Uterine smooth muscle cell (primary cell): ENCODE results near the gene ACVR2B. TPM values are rescaled to one million over a fixed set of nuclear protein-coding genes. Genes with fewer than 3 reads are reported as not detected.

Source experiments
- total RNA-seq: library from RNA; depleted of rRNA; stranded (reverse); fragments of >200 nt; gene quantifications from 2 replicates; pipeline ENCODE4 v1.2.3, GENCODE V29; 2014

ACVR2B gene
- 2.7 and 3.2 TPM in 2 replicates for total RNA-seq

DNA sequence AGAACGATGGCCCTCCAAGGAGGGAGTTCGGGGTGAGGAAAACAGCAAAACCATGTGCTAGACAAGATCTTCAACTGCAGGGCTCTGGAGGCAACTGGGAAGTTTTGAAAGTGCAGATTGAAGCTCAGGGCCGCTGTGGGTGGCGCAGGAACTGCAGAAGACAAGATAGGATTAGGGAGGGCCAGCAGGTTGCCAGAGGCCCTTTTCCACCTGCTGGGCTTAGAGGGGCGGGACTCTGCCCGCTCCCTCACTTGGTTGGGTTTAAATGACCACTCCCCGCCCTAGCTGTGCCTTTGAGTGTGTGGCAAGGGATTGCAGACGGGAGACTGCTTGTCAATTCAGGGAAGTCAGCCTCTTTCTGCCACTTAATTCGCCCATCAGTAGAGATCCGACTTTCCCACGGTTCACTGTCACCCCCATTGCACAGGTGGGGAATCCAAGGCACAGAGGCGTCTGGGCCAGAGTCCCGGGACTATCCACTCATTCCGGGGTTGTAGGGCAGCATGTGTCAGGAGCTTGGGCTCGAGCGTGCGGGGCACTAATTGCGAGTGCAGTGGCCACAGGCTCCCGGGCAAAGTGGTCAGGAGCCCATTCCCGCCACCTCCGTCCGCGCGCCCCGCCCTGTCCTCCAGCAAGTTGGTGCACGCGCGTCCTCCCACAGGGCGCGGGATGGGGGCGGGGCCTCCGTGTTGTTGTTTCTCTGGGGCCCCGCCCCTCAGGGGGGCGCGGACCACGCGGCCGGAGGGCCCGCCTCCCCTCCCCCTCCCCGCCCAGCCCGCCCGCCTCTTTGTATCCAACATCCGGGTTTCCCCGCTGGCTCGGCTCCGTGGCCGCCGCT, at the start of gene ACVR2B:
Gene ACVR2B, plus strand, starts transcription at position 816 of the 838 bp plus-strand sequence. CDS start 433 bp downstream, outside the sequence.

DNA sequence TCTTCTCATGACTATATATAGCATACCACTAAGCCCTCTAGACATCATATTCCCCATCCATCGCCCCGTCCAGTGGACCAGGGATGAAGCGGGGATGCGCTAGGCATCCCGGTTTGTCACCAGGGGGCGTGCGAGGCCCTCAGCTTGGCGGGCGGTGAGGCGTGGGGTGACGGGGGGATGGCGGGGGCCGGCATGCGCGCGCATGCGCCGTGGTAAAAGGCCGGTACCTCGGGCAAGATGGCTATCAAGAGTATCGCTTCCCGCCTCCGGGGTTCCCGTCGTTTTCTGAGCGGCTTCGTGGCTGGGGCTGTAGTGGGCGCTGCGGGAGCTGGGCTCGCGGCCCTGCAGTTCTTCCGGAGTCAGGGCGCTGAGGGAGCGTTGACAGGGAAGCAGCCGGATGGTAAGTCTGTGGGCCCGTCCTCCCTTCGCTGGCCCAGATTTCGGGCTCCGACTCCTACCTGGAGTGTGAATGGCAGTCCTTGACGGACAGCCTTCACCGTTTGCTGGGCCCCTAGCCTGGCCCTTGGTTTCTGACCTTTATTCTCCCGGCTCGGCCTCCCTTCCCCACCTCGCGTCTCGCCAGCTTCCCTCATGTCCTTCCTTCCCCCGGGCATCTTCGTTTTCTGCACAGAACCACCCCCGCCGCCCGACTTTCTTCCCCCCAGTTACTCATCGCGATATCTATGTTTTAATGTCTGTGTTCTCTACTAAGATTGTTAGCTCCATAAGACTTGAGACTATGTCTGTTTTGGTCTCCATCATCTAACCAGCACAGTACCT, 42.6 kb downstream of the ACVR2B start, which contains the start of gene EXOG:
Gene EXOG, plus strand, starts transcription at position 210 of the 780 bp plus-strand sequence. Its CDS starts 28 bp downstream, at position 238.

Other genes starting within 250 kb of the ACVR2B start
- gene SLC22A13, start 188.1 kb upstream of the ACVR2B start, total RNA-seq, result 0.22 and 0.25 TPM in 2 replicates
- under 0.01 TPM in 1 of 2 replicates, not detected in the other for gene SLC22A14, start 171.6 kb upstream of the ACVR2B start, total RNA-seq
- 5.4 and 6.1 TPM in 2 replicates for gene XYLB, start 107.1 kb upstream of the ACVR2B start, total RNA-seq
- gene EXOG, start 42.5 kb downstream of the ACVR2B start, total RNA-seq, result 12.0 and 15.8 TPM in 2 replicates
- 0.66 and 0.75 TPM in 2 replicates for gene SCN5A, start 195.8 kb downstream of the ACVR2B start, total RNA-seq